GM12878 (cell line): ENCODE data around the gene CKAP5. TPM values are rescaled to one million over a fixed set of nuclear protein-coding genes. Genes with fewer than 3 reads are reported as not detected.

Experiments
- ATAC-seq: fragments of 200-7000 bp; cut with Tn5 transposase; 3 replicates; pipeline ENCODE4 v1.9.1; 2020; ENCODE audit warnings: mild to moderate bottlenecking, moderate library complexity
- BruUV-seq: library from RNA; stranded (reverse); fragments of 400-500 nt; replicated peaks from 2 replicates; lab custom pipeline; 2021; lab: Mats Ljungman, UMichigan
- CTCF ChIA-PET: fragments of 300-600 bp; sonication (Branson Sonifier 250); formaldehyde crosslinking; extraction: SDS; loops from one replicate; lab custom pipeline; 2021; ENCODE audit warnings: inconsistent platforms; lab: Yijun Ruan, JAX
- POLR2A ChIA-PET: fragments of 350-600 bp; formaldehyde crosslinking; extraction: SDS; loops from one replicate; lab custom pipeline; 2021; ENCODE audit warnings: inconsistent platforms; lab: Charles Lee
- RAD21 ChIA-PET: fragments of 300-600 bp; sonication (Branson Sonifier 250); formaldehyde crosslinking; loops from one replicate; lab custom pipeline; 2023; ENCODE audit warnings: antibody characterized with exemption; ENCODE audit not compliant: unreplicated experiment; lab: Charles Lee
- SMC1A ChIA-PET: fragments of 300-600 bp; sonication (Branson Sonifier 250); formaldehyde crosslinking; loops from one replicate; lab custom pipeline; 2023; ENCODE audit not compliant: unreplicated experiment, uncharacterized antibody; lab: Charles Lee
- DNase-seq: peaks from one replicate; pipeline ENCODE4 v3.0.0-alpha.2; 2011; ENCODE audit warnings: low read depth, low spot score
- FAIRE-seq: peaks from 3 replicates; lab custom pipeline; 2011; peaks lifted over from hg19 to GRCh38; lab: Jason Lieb, UNC
- H2AFZ ChIP-seq: 2 replicates; pipeline ENCODE4 v1.6.0; 2011; ENCODE audit warnings: low read depth, low read length, control low read depth; ENCODE audit not compliant: control insufficient read depth
- H3K27ac ChIP-seq: 2 replicates; pipeline ENCODE4 v1.5.1; 2011; ENCODE audit warnings: control low read depth; ENCODE audit not compliant: control insufficient read depth, insufficient read depth
- H3K27me3 ChIP-seq, 2 experiments: replicated peaks in 1 of 2; 2 replicates each; pipeline versions ENCODE4 v1.6.0 to v1.6.1; 2011; ENCODE audit warnings: low read length in 1 of 2; ENCODE audit not compliant: control insufficient read depth in 2 of 2, insufficient read depth in 2 of 2
- H3K36me3 ChIP-seq, 2 experiments: 2 replicates each; pipeline ENCODE4 v1.5.1; 2011; ENCODE audit warnings: low read length in 1 of 2; ENCODE audit not compliant: control insufficient read depth in 2 of 2, insufficient read depth in 2 of 2
- H3K4me1 ChIP-seq: 2 replicates; pipeline ENCODE4 v1.6.1; 2011; ENCODE audit warnings: mild to moderate bottlenecking, low read length, moderate library complexity, mixed read lengths; ENCODE audit not compliant: control insufficient read depth, insufficient read depth
- H3K4me2 ChIP-seq: 2 replicates; pipeline ENCODE4 v1.6.0; 2011; ENCODE audit warnings: control low read depth; ENCODE audit not compliant: control insufficient read depth, insufficient read depth
- H3K4me3 ChIP-seq: fragments of 200-600 bp; sonication (generic); 2 replicates; pipeline ENCODE4 v1.5.1; 2016
- H3K79me2 ChIP-seq: 2 replicates; pipeline ENCODE4 v1.6.0; 2011; ENCODE audit warnings: low read length; ENCODE audit not compliant: control insufficient read depth, insufficient read depth
- H3K9ac ChIP-seq: 2 replicates; pipeline ENCODE4 v1.8.0; 2011; ENCODE audit warnings: low read length, control low read depth, mixed read lengths; ENCODE audit not compliant: control insufficient read depth, insufficient read depth
- H3K9me3 ChIP-seq: replicated peaks from 3 replicates; pipeline ENCODE4 v1.5.1; 2011; ENCODE audit warnings: mild to moderate bottlenecking, low read length; ENCODE audit not compliant: control insufficient read depth, insufficient read depth
- H4K20me1 ChIP-seq: 2 replicates; pipeline ENCODE4 v1.6.0; 2011; ENCODE audit not compliant: control insufficient read depth, insufficient read depth
- BCL3 ChIP-seq: IDR thresholded peaks from 2 replicates; pipeline ENCODE4 v1.6.1; 2011; ENCODE audit warnings: borderline replicate concordance, low read depth, mild to moderate bottlenecking, moderate library complexity, low read length; ENCODE audit not compliant: insufficient read depth, poor library complexity, severe bottlenecking
- IRF5 ChIP-seq: fragments of 450-650 bp; IDR thresholded peaks from 2 replicates; pipeline ENCODE4 v1.6.1; 2017; ENCODE audit warnings: borderline replicate concordance
- MYB ChIP-seq: fragments of 150-350 bp; IDR thresholded peaks from 2 replicates; pipeline ENCODE4 v1.6.1; 2014; ENCODE audit warnings: mild to moderate bottlenecking, low read depth, low read length, borderline replicate concordance
- STAT3 ChIP-seq: IDR thresholded peaks from 2 replicates; pipeline ENCODE4 v1.6.1; 2011; ENCODE audit warnings: low read depth, low read length, improper control_type of control experiment
- ZBED1 ChIP-seq: IDR thresholded peaks from 2 replicates; pipeline ENCODE4 v1.6.1; 2016; ENCODE audit warnings: borderline replicate concordance
- WGBS: methylation state at CpG from one replicate; pipeline ENCODE4 v1.1.6; 2016; ENCODE audit warnings: low lambda C conversion rate; ENCODE audit not compliant: insufficient replicate concordance, insufficient coverage; ENCODE audit errors: missing lambda C conversion rate; 5-methylcytosine and 5-hydroxymethylcytosine counted together
- in situ Hi-C: fragments of 300-500 bp; cut with MboI; formaldehyde crosslinking; loops from 9 replicates; pipeline ENCODE4 v1.14.3; 2018; ENCODE audit warnings: mixed read lengths
- intact Hi-C: fragments of 100-400 bp; cut with micrococcal nuclease; formaldehyde crosslinking; loops from one replicate; pipeline ENCODE4 v1.14.2; 2022; ENCODE audit not compliant: unreplicated experiment
- polyA plus RNA-seq, 11 experiments: library from polyadenylated mRNA; depleted of rRNA in 4 of 11; unstranded in 6 of 11; stranded (reverse) in 5 of 11; fragments of >200 nt; fragmentation: Nextera tagmentation in 4 of 11; fragmentation: Illumina TruSeq in 1 of 11; extraction: Ambion mirVana in 4 of 11; extraction: Trizol in 1 of 11; gene quantifications; 1 replicate in 1 of 11; 2 replicates in 10 of 11; pipeline versions ENCODE4 v1.2.1 to v1.2.3, GENCODE V29; 2011 to 2016; ENCODE audit warnings: inconsistent platforms in 2 of 11, missing spikeins in 2 of 11, low read depth in 1 of 11
- total RNA-seq, 4 experiments: library from RNA; depleted of rRNA in 3 of 4; stranded (reverse); fragments of >200 nt in 3 of 4; fragmentation: Illumina TruSeq in 1 of 4; extraction: Trizol in 1 of 4; gene quantifications; 2 replicates each; pipeline versions ENCODE4 v1.2.1 to v1.2.3, GENCODE V29; 2013 to 2021

CKAP5 gene
- total and polyA plus RNA-seq, 10 of the 15 experiments (the other 5 are each of a cell fraction or from before 2014, with no cell fraction given): 20.1 to 161 (median 79.8) TPM

GRCh38 chr11:46696212-46696558, 149.9 kb downstream of the CKAP5 start:
- ChIA-PET RAD21 (no interaction called here), CTCF (no interaction called here), SMC1A (interaction anchor here (0.8 kb wide), 1 partner anchor 12 kb away, joined by 3 read pairs; no protein-coding TSS in a partner anchor), POLR2A (no interaction called here)
- Histone ChIP-seq H3K9ac (no peak overlapping the region), H3K79me2 (peaks cover 13% of the 10 kb centered on the region), H2AFZ (no peak overlapping the region), H3K27ac (no peak overlapping the region), H3K36me3 (peaks cover 5 to 10% of the 10 kb centered on the region in 2 experiments; a peak in 3 of 4 replicates), H3K4me1 (no peaks in the 10 kb centered on the region), H3K4me3 (no peak overlapping the region), H4K20me1 (no peaks in the 10 kb centered on the region), H3K9me3 (no peaks in the 10 kb centered on the region)
- no TSS peak for BruUV-seq
- WGBS: 97% methylated on average over 11 of the region's 11 CpGs
- ATAC-seq (no peak), FAIRE-seq (no peak), DNase-seq (no peak)
- intact Hi-C loops: no loop called here
- in situ Hi-C loops: no loop called here
- TF ChIP-seq IRF5 (no peak), STAT3 (no peak), MYB (no peak), BCL3 (no peak), ZBED1 (no peak)
- TF ChIP-seq, all 136 proteins: peak for 0
- Histone ChIP-seq H3K4me2 (no peak overlapping the region), H3K27me3 (no peaks in the 10 kb centered on the region)
